DMS 273 (cell line): ENCODE results near the gene EXOC3L1.

Source experiments
- DNase-seq: peaks from one replicate; lab custom pipeline; 2025; ENCODE audit not compliant: unreplicated experiment; lab: John Stamatoyannopoulos, UW

Gene EXOC3L1

DNA sequence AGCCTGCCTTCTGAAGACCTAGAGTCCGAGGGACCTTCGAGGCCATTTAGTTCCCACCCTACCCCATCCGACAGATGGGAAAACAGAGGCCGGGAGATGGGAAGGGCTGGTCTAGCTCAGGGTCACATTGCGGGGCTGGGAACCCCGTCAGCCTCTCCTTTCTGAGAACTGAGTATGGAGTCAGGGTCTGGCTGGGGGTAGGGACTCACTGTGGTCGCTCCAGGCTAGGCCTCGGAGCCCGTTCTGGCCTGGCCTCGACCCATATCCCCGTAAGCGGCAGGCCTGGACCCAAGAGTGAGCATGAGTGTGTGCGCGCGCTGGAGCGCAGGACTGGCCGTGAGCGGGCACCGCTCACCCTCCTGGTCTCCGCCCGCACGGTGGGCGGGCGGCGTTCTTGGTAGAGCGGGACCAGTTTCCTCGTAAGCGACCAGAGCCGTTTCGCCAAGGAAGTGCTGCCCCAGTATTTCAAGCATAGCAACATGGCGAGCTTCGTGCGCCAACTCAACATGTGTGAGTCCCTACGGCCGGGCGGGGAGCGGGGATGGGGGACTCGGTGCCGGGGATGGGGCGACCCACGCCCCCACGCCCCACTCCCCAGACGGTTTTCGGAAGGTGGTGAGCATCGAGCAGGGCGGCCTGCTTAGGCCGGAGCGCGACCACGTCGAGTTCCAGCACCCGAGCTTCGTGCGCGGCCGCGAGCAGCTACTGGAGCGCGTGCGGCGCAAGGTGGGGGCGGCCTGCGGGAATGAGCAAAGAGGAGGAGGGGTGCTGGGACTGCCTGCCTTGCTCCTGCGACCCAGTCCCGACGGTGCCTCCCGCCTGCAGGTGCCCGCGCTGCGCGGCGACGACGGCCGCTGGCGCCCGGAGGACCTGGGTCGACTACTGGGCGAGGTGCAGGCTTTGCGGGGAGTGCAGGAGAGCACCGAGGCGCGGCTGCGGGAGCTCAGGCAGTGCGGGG, 24.5 kb downstream of the EXOC3L1 start:
- DNase-seq = no peak

- peak; percentile 39 for DNase-seq
These were observed 25.3 kb downstream of the EXOC3L1 start, which contains the start of gene HSF4 for GRCh38 chr16:67164599-67165061. Gene HSF4, plus strand, starts transcription at chr16:67164745. Its CDS starts 67 bp downstream, at chr16:67164812.

DNA sequence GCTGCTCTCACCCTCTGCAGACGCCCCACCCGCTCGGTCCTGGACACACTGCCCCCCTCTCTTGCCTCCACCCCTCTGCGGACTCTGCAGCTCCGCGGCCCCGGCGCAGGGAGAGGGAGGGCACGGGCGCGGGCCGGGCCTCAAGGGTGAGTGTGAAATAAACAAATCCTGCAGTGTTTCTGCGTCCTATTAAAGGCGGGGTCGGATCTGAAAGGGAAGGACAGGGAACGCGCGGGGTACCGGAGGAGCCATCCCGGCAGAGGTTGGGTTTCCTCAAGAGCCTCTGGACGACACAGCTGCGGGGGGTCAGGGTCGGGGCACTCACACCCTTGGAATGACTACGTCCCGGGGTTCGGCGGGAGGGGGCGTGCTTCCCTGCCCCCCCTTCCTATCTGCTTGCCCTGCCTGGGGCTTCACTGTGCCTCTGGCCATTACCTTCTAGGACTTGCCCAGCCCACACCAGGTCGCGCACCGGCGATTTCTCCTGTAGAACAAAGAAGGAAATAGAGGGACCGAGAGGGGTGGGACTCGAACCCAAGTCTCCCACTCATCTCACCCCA, 25.9 kb downstream of the EXOC3L1 start:
- peak; percentile 54 for DNase-seq

DNA sequence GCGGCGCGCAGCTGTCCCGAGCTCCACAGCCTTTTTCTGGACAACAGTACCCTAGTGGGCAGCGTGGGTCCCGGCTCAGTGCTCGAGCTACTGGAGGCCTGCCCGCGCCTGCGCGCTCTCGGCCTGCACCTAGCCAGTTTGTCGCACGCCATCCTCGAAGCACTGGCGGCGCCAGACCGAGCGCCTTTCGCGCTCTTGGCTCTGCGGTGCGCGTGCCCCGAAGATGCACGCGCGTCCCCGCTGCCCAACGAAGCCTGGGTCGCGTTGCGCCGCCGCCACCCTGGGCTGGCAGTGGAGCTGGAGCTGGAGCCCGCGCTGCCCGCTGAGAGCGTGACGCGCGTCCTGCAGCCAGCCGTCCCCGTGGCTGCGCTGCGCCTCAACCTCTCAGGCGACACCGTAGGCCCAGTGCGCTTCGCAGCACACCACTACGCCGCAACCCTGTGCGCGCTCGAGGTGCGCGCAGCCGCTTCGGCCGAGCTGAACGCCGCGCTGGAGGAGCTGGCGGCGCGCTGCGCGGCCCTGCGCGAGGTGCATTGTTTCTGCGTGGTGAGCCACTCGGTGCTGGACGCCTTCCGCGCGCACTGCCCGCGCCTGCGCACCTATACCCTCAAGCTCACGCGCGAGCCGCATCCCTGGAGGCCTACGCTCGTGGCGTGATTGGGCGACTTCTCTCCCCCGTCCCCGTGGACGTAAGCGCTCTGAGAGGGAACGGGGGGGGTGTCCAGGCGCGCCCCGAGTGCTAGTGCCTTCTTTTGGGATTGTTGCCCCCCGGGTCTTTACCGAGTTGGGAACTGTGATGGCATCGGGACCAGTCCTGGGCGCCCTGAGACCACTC, 26.6 kb downstream of the EXOC3L1 start:
- DNase-seq = peak; percentile 88

DNA sequence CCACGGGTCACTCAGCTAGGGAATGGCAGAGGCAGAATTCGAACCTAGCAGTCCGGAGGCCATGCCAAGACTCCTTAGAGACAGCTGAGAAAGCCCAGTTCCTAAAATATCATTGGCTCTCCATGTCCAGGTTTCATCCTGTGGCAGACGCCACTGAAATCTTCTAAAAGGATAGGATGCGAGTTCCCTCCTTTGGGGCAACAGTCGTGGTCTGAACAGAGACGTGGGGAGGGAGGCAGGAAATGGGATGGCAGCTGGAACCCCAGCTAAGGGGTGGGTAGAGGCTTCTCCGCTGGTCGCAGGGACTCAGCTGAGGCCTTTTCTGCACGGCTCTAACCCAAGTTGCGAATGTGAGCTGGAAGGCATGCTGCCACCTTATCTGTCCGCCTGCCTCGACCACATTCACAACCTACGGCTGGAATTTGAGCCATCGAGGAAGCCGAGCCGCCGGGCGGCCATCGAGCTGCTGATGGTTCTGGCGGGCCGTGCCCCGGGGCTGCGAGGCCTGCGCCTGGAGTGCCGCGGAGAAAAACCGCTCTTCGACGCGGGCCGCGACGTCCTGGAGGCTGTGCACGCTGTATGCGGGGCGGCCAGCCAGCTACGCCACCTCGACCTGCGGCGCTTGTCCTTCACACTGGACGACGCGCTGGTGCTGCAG, 27.3 kb downstream of the EXOC3L1 start:
- peak; percentile 84 for DNase-seq

DNA sequence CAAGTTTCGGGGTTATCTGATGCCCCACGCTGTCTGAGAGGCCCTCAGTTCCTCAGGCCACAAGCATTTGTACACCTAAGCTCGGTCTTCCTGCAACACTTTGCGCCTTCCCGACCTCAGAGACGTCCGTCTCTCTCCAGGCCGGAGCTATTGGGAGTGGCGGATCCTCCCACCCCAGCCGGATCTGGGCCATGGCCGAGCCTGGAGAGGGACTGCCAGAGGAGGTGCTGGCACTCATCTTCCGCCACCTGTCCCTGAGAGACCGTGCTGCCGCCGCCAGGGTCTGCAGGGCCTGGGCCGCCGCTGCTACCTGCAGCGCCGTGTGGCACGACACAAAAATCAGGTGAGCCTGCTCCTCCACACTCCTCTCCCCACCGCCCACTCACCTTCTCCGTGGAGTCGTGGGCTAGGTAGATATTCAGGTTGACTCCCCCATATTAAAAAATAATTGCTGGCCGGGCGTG, 28.3 kb downstream of the EXOC3L1 start:
- peak; percentile 63 for DNase-seq

- DNase-seq = peak; percentile 65
These were observed 31.0 kb downstream of the EXOC3L1 start for GRCh38 chr16:67158637-67159600.

DNA sequence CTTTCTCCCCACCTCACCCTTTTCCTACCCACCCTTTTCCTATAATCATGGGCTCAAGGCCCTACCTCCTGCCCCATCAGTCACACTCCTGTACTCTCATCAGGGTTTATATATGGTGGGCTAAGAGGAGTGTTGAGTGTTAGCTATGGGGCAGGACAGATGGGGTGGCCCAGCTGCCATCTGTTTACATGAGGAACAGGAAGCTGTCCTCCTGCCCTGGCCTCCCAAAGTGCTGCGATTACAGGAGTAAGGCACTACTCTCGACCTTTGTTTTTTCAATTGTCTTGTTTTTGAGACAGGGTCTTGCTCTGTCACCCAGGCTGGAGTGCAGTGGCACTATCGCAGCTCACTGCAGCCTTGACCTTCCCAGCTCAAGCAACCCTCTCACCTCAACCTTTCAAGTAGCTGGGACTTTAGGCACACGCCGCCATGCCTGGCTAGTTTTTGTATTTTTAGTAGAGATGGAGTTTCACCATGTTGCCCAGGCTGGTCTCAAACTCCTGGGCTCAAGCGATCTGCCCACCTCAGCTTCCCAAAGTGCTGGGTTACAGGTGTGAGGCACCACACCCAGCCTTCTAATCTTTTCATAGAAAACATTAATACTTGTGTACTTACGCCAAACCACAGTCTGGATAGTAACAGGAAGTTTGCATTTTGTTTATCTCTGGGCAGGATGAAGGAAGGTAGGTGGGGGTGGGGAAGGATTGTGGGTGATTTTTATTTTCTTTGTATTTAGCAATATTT, 31.9 kb downstream of the EXOC3L1 start:
- peak; percentile 71 for DNase-seq

DNA sequence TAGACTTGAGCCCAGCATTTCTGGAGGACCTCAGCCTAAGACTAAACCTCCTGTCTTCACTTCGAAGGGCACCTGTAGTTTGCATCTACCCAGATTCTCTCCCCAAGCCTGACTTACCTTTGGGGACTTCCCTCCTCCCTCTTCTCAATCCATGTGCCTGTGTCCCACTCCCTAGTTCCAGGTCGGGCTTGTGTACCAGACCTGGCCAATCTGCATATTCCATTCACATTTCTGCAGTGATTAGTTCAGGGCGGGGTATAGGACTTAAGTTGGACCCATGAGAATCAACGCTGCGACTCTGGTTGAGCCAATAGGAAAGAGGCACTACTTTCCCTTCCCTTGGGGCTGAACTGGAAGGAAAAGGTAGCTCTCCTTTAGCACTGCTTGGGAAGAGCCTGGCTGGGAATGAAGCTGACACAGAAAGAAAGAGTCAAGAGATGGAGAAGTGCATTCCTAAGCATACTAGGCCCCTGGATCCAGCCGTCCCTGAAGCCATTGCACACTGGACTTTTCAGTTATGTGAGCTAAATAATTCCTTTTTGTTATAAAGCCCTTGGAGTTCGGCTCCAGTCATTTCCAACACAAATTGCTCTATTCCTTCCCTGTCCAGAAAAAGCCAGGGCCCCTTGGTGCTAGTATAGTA, 32.7 kb downstream of the EXOC3L1 start:
- DNase-seq = no peak

GRCh38 chr16:67156143-67156844, 33.6 kb downstream of the EXOC3L1 start:
- DNase-seq = no peak

GRCh38 chr16:67155295-67156142, 34.4 kb downstream of the EXOC3L1 start:
- peak; percentile 94 for DNase-seq

- no peak for DNase-seq
These were observed 35.2 kb downstream of the EXOC3L1 start for GRCh38 chr16:67154578-67155294.

DNA sequence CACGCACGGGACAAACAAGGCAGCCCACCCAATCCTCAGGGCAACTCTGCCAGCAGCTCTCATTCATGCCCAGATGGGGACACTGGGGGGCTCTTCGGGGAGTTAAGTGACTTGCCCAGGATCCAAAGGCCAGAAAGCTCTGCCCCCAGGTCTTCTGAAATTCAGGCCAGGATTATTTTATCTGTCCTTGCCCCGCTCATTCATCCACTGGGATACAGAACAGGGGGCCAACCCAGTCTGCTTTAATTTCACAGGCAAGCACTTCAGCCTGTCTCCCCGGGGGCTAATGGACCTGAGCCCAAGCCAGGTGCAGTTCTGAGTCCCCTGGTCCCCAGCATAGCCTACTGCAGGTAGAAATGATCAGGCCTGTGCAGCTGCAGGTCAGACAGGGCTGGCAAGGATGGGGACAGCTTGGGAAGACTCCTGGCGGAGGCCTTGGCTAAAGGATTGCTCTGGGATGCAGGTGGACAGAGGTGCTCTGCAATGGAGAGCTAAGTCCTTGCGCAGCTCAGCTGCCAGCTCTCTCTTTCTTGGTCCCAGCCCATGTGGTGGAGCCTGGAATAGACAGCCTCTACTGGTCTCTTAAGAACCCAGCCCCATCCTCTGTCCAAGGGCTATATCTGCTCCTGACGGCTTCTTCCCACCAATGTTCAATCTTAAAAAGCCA, 38.4 kb downstream of the EXOC3L1 start:
- DNase-seq = peak; percentile 48

- DNase-seq = peak; percentile 95
These were observed 39.0 kb downstream of the EXOC3L1 start, which contains the start of gene B3GNT9 for GRCh38 chr16:67150833-67151396. Gene B3GNT9, minus strand, starts transcription at chr16:67150998. Its CDS starts 513 bp downstream, at chr16:67150485.
